Upper lobe of left lung (tissue), 4 donors: ENCODE results near the gene SERPINB1.

Source experiments
- CTCF ChIP-seq, 6 experiments: fragments of 450-650 bp in 4 of 6; fragments of 200-600 bp in 2 of 6; sonication (generic) in 2 of 6; IDR thresholded peaks; one replicate each; pipeline ENCODE4 v1.5.1; 2016 to 2019; ENCODE audit warnings: antibody characterized with exemption in 6 of 6
- POLR2AphosphoS5 ChIP-seq, 2 donors: sonication (generic); formaldehyde crosslinking; IDR thresholded peaks; one replicate each; pipeline ENCODE4 v1.5.1; 2017; ENCODE audit warnings: antibody characterized with exemption in 2 of 2

- TF ChIP-seq CTCF (IDR thresholded peaks at IDR 0.05) (no peak), POLR2AphosphoS5 (IDR thresholded peaks at IDR 0.05) (no peak)
Measured at GRCh38 chr6:2802521-2803060, 39.1 kb downstream of the SERPINB1 start.
